Stimulated activated CD8-positive, alpha-beta memory T cell treated with anti-CD3 and anti-CD28 coated beads, Interleukin-4, amount 100 ng/mL, for 48 hours (primary cell): Measurements from ENCODE around the gene AIFM3.
"Not testable (repeated sequence)": the region's sequence is repeated elsewhere in the genome, so short reads cannot be mapped to it uniquely, and the experiment has no call there.

Experiments
- DNase-seq: peaks from one replicate; pipeline ENCODE4 v3.0.0-alpha.2; 2020

AIFM3 gene

GRCh38 chr22:20959578-20960461, 7.2 kb upstream of the AIFM3 start:
- DNase-seq = no peak

DNA sequence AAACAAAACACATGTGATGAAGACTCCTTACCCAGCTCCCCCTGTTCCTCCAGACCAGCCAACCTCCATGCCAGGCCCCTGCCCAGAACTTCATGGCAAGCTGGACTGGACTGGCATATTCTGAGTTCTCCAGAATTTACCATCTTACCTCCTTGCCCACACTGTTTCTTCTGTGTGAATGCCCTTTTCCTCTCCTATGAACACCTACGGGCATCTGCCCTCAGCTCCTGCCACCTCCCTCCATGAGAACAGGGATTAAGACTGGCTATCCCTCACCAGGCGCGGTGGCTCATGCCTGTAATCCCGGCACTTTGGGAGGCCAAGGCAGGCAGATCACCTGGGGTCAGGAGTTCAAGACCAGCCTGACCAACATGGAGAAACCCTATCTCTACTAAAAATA, 6.4 kb upstream of the AIFM3 start:
- DNase-seq = no peak

GRCh38 chr22:20962491-20962945, 4.5 kb upstream of the AIFM3 start:
- no peak for DNase-seq

GRCh38 chr22:20963201-20964052, 3.6 kb upstream of the AIFM3 start:
- DNase-seq = no peak

- no peak for DNase-seq
These were observed 2.8 kb upstream of the AIFM3 start for GRCh38 chr22:20964090-20964798.

GRCh38 chr22:20964799-20965103, 2.3 kb upstream of the AIFM3 start:
- no peak for DNase-seq

- no peak for DNase-seq
These were observed 1.8 kb upstream of the AIFM3 start for GRCh38 chr22:20965104-20965887.

DNA sequence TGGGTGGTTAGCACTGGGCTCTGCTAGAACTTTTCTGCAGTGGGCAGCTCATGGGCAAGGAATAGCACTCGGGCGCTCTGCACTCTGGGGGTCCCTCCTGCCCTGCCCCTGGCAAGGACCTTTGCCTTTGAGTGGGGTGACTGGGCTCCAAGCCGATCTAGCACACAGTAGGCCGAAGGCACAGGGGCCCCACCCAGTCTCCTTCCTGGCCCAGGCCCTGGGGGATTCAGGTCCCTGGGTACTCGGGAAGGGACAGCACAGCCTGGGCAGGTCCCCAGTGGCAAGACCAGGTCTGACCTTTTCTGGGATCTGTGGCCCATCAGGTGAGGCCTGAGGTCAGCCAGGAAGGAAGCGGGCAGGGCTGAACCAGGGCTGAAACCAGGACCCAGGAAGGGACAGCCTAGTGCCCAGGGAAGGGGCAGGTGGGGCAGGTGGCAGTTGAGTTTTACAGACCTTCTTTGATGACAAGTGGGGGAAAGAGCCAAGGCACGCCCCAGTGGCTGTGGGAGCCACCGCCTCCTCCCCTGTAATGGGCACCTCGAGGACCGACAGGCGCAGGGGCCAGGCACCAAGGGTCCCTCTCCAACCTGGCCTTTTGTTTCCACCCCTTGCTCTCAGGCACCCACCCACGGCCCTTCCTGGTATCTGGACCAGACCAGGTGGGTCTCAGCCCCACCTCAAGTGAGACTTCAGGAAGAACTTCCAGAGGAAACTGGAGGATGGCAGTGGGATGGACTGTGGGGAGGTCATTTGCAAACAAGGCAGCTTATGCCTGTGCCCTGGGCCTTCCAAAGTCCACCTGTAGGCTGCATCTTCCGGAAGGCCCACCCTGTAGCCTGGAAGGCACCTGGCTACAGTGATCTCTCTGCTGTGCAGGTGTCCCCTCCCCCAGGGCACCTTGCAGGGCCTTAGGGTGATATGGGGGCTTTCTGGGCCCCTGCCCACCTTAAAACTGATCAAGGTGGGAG, 883 bp upstream of the AIFM3 start:
- DNase-seq = no peak

DNA sequence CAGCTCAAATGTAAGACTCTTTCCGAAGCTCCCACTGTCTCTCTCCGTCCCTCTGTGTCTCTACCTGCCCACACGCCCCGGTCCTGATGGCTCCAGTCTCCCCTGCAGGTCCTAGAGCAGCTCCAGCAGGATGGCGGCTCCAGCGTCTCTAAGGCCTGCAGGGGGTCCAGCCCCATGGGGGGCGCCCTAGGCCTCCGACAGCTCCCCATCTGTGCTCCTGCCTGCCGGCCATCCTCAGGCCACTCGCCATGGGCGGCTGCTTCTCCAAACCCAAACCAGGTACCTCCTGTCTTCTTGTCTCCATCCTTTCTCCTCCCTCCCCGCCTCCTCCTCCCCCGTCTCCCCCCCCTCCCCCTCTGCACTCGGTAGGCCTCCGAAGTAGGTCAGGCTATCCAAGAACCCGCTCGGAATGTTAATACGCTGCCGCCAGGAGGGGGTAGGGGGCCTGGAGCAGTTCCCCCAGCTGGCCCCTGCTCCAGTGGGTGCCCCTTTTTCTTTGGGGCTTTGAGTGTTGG, 699 bp downstream of the AIFM3 start:
- DNase-seq = no peak

DNA sequence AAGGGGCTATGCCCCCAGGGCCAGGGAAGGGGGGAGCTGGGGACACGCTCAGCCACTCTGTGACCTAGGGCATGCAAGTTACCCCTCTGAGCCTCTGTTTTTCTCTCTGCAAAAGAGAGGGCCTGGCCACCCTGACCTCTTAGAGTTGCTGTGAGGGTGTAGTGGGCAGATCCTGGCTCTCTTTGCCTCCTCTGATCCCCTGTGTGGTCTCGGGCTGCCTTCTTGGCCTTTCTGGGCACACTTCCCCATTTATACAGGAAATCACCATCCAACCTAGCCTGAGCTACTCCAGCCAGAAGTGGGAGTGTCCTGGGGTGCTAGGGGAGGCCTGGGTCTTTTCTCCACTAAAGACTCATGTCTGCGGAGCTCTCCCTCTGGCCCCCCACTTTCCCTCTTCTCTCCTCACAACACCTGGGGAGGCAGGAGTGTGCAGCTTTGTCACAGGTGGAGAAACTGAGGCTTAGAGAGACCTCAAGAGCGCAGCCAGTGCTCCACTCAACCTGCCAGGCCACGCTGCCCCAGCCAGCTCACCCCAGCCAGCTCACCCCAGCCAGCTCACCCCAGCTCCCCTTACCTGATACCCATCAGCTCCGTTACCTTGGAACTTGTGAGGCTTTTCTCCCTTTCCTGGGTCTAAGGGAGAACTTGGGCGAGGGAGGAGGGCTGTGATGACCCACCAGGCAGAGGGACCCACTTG, 1.4 kb downstream of the AIFM3 start:
- no peak for DNase-seq

GRCh38 chr22:20970939-20971657, 4.0 kb downstream of the AIFM3 start:
- no peak for DNase-seq

- DNase-seq = not testable (repeated sequence)
These were observed 5.1 kb downstream of the AIFM3 start for GRCh38 chr22:20972014-20972694.

- DNase-seq = no peak
These were observed 6.0 kb downstream of the AIFM3 start for GRCh38 chr22:20972933-20973577.

DNA sequence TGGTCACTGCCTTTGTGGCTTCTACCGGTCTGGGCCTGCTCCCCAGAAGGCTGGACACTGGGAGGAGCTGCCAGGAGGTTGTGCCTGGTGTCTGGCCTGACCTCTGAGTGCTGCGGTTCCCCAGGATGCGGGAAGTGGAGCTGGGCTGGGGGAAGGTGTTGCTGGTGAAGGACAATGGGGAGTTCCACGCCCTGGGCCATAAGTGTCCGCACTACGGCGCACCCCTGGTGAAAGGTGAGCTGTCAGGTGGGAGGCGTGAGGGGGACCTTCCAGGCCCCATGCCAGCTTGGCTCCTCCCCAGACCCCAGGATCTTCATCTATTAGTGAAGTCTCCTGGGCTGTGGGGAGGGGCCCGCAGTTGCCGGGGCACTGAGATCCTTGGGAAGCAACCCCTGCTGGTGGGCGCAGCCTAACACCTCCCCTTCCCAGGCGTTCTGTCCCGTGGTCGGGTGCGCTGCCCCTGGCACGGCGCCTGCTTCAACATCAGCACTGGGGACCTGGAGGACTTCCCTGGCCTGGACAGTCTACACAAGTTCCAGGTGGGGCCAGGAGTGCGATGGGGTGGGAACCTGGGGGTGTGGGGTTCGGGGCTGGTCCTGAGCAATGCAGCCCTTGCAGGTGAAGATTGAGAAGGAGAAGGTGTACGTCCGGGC, 6.7 kb downstream of the AIFM3 start:
- DNase-seq = no peak

GRCh38 chr22:20974336-20974955, 7.4 kb downstream of the AIFM3 start:
- DNase-seq = no peak

- DNase-seq = no peak
These were observed 8.7 kb downstream of the AIFM3 start for GRCh38 chr22:20975541-20976290.
